Renal cortex interstitium (tissue), 11 donors: ENCODE results near the gene TMEFF2. TPM values are rescaled to one million over a fixed set of nuclear protein-coding genes. Genes with fewer than 3 reads are reported as not detected.

Experiments used
- DNase-seq, 11 donors: peaks; one replicate each; pipeline ENCODE4 v3.0.0-alpha.2; 2013; ENCODE audit warnings: low read depth in 9 of 11, low spot score in 4 of 11; ENCODE audit errors: extremely low read depth in 1 of 11
- polyA plus RNA-seq, 3 donors: library from polyadenylated mRNA; unstranded; fragments of 120-200 nt; gene quantifications; one replicate each; pipeline ENCODE4 v1.2.1, GENCODE V29; 2013; ENCODE audit not compliant: insufficient read length in 3 of 3

TMEFF2 gene
- polyA plus RNA-seq, 3 donors = 9.0 to 15.6 (median 10.9) TPM

DNA sequence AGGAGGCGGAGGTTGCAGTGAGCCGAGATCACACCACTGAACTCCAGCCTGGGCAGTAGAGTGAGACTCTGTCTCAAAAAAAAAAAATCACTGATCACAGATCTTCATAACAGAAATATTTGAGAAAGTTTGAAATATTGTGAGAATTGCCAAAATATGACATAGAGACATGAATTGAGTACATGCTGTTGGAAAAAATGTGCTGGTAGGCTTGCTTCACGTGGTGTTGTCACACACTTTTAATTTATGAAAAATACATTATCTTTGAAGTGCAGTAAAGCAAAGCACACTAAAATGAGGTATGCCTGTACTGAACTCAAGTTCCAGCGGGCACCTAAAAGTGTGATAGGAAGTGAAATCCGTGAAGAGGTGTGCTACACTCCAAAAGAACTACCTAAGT, 152.6 kb downstream of the TMEFF2 start:
- DNase-seq = no peak

DNA sequence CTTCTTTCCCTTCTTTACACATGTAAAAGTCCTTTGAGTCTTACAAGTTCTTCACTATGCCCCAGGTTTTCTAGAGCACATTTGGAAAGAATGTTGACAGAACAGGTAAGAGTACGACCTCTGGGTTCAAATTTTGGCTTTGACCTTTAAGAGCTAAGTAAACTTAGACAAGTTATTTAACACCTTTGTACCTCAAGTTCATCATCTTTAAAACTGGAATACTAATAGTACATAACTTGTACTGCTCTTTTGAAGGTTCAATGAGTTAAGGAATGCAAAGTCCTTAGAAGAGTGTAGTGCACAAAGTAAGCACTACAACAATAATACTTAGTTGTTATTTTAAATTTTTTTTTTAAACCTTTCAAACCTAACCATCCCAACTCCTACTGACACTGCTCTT, 156.6 kb downstream of the TMEFF2 start:
- DNase-seq = no peak

DNA sequence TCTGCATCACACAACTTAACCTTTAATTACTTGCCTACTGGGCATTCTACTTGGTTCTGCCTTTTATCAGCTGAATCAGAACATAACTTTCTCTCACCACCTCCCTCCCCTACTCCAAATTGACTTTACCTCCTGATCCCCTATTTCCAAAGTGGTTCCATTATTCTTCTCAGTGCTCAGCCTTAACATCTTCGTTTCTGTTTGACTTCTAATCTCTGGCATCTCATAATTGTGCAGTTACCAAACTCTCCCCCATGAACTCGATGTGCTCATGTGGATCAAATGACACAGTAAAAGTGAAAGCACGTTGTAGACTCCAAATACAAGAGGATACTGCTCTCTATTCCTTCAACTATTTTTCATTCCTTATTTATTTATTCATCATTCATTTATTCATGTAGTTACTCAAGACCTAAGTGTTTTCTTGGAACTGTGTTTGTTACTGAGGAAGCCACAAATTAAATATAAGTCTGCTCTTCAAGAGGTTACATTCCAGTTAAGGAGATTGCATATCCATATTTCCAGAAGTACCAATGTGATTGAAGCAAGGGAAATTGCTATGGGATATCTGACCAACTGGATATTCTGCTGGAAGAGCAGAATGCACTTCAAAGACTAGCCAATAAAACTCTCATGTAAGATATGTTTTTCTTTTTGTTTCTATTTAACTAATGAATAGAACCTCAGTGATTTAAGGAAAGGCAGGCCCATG, 158.8 kb downstream of the TMEFF2 start:
- DNase-seq = peak in 1 of 11 donors; percentile 14

DNA sequence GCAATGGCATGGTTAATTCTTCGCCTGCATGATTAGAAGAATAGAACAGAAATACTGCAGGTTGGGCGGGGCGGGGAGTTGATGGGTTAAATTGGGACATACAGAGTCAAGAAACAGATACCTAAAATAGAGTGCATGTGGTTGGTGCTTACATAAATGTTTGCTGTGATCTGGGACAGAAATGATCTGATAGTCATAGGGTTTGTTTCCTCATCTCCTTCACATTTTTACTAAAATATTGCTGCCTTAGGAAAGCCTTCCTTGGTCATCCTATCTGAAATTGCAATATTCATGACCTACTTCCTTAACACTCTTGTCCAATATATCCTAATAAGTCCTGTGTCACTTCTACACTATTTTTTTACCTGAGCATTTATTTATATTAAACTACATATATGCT, 163.9 kb downstream of the TMEFF2 start:
- DNase-seq = no peak

DNA sequence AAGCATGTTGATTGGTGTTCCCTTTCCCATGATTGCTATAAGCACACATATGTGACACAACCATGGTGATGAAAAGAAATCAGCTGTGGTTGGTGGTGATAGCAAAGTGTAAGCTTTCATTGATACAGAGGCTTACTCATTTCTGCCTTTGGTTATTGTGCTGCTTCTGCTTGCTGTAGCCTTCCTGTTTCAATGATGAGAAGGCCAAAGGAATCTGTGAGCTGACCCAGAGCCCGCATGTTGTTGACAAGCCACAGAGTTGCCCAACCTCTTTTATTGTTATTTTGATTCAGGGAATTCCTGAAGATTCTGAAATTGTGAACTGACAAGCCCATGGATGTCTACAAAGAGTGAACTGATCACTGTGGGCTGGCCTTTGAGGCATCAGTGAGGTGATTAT, 164.4 kb downstream of the TMEFF2 start:
- DNase-seq = no peak

DNA sequence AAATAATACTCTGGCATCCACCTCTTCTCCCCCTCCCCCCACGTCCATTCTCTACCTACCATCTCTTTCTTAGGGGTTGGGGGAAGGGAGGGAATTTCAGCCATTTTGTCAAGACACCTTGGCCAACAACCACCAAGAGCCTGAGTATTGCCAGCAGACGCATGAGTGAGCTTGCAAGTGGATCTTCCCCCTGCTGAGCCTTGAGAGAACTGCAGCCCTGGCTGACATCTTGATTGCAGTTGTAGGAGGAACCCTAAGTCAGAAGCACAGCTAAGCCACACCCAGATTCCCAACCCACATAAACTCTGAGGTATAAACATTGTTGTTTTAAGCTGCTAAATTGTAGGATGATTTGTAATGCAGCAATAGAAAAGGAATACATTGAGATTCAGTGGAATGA, 165.6 kb downstream of the TMEFF2 start:
- no peak for DNase-seq

DNA sequence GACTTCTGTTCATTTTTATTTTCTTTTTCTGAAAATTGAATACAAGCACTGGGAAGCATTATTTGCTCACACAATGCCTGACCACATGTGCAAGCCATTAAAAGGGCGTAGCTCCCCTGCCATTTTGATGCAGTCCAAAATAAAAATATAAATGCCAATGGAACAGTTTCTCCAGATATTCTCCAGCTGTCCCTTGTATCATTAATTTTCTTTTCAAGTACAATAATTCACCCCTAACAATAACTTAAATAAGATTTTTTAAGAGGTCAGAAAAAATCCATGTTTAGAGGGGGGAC, 168.0 kb downstream of the TMEFF2 start:
- no peak for DNase-seq

DNA sequence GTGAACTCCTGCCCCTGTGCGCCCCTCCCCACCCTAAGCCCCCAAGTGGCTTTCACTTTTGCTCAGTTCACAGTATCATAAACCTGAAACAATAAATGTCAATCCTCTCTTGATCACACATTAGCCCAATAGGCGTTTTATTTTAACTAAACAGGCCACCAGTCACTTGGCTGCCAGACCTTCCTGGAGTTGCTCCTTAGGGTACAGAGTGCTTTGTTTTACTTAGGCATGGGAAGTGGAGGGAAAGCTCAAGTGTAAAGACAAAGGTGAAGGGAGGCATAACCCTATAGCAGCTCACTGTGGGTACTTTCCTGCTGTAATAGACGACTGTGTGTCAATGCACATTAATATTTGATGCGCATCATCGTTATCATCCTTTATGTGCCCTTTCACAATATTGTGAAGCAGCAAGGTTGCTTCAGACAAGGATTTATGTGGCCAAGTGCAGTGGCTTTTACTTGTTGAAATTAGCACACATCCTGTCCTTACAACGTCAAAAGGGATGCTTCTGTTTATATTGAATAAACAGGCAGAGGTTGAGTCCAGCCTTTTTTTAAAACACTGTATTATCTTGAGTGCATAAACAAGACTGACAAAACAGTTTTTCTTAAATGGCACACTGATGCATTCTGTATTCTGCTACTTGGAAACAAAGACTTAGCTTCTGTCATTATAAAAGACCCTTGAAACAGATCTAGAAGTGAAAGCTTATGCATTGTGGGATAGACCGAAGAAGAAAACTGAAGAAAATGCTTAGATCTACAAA, 168.5 kb downstream of the TMEFF2 start:
- DNase-seq = no peak

DNA sequence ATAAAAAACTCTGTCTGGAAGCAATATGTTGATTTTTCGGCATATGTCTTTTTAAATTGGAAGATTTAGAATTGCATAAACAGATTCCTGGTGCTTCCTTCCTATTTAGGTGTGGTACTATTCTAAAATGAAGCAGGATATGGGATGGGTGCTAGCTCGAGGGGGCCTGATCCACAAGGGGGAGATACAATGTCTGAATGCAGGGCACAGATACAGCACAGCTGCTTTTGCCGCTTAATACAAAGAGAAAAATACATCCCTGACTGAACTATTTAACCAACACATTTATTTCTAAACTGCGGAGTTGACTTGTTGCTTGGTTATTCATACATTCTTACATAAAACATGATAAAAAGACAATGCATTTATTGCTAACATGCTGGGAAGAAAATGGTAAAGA, 169.1 kb downstream of the TMEFF2 start:
- no peak for DNase-seq

DNA sequence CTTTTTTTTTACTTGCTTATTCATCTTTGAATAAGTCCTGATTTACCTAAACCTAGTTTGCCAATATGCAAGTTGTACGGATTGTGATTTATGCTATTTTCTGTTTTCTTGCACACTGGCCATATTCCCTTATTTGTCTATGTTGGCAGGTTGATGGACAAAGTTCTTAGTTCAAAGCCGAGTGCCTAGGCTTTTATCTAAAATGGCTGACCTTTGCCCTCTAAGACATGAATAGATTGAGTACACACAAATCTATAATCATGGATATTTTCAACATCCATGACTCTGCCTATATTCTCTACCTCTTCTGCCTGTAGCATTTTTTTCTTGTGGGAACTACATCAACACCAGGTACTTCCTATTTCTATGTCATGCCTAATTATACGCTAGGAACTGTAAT, 171.7 kb downstream of the TMEFF2 start:
- DNase-seq = no peak

DNA sequence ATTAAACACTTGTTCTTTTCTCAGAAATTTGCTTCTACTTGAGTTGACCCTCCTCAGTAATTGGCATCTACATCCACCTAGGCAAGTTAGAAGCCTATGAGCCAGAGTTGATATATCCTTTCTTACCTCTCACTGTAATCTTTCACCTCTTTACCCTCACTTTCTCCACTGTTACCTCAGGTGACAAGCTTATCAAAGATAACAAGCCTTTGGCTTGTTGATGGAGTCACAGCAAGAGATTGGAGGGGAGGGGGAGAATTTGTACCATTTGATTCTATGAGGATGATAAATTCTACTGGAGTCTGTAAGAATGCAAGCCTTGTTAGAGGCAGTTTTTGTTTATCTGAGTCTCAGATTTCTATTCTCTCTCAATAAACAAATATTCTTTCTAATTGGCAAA, 176.9 kb downstream of the TMEFF2 start:
- DNase-seq = no peak

DNA sequence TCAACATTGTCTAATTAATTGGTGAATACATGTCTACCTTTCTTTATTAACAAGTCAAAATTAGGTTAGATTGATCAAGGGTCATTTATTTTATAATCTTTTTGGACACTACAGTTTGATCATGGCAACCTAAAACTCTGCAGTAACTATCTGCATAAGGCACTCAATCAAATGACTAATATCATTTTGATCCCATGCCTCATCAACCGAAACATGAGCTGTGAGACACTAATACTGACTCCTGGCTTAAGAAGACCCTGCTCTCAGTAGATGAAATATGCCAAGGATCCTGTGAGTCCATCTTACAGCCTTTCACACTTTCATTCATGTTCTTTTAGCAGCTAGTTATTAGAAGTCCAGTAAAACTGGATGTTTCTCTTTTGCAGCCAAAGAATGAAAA, 178.5 kb downstream of the TMEFF2 start:
- DNase-seq = no peak

DNA sequence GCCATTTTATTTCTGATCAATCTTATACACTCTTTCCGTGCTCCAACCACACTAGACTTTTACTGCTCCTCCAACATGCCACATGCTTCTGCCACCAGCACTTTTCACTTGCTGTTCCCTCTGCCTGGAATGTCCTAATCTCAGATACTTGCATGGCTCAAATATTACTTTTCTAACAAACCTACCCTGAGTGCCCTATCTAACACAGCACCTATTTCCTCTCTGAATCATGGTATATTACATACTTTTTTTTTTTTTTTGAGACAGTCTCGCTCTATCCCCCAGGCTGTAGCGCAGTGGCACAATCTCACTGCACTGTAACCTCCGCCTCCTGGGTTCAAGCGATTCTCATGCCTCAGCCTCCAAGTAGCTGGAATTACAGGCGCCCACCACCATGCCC, 181.5 kb downstream of the TMEFF2 start:
- no peak for DNase-seq

DNA sequence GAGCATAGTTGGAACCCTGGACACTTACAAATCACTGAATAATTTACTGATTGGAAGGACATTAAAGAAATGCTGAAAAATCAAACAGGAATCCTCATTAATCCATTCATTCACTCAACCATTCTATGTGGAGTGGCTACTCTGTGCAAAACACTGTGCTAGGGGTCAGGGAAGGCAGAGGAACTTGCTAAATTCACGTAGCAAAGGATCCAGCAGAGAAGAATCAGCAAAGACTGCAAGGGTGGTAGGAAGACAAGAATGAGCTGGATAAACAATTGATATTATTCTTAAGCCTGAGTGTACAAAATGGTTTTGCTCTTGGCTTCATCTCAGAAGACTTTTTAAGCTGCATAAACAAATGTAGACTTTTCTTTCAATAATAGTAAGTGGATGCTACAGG, 183.5 kb downstream of the TMEFF2 start:
- no peak for DNase-seq

DNA sequence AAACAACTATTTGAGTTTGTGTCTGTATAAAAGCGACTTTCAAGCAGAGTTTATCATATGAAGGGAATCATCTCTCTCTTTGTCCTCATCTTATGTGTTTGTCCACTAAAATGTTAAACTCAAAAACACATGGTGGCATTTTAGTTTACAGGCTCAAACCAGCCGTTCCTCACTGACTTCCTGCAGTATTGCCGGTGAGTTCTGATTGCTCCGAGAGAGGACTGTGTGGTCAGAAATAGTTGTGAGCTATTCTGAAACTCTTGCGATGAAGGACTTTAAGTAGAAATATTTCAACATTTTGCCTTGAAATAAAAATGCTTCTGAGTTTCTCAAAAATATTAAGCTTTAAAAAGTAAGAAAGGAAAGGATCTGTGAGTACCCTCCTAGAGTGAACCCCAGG, 184.7 kb downstream of the TMEFF2 start:
- DNase-seq = no peak

DNA sequence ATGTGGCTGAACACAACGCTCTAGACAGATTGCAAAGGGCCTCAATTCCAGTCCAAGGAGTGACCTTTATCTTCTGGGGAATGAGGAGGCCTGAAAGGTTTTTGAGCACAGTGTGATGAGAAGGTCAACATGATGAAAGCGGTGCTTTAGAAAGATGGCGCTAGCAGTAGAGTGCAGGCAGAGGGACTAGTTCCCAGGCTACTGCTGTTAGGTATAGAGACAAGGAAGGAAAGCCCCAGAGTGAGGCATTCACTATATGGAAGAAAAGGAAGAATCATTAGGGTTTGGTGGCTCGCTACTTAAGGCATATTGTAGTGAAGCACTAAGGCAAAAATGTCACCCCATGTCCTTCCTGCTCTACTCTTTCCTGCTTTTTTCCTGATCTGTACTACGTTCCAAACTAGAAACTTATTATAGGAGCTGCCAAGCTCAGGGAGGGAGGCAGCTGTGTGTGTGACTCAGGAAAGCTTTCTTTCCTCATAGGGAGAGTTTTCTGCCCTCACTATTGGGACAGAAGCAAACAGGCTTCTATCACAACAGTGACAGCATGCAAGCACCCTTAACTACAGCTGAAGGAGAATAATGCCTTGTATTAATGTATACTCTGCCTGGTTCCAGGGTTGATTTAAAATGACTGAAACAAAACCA, 187.0 kb downstream of the TMEFF2 start:
- DNase-seq = no peak

DNA sequence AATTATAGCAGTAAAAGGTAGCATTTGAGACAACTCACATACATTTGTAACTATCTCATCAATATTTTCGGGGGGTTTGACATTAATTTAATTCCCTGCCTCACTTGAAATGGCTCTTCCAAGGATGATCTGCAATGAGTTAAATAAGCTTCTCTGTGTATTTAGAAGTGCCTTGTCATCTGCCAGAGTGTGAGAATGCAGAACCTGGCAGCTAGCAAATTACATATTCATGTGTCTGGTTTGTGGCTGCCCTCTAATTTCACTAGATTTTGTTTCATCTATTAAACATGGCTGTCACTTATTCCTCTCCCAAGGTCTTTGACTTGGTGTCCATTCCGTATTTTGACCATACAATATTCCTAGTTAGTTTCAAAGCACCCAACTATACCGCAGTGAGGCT, 189.5 kb downstream of the TMEFF2 start:
- DNase-seq = no peak

DNA sequence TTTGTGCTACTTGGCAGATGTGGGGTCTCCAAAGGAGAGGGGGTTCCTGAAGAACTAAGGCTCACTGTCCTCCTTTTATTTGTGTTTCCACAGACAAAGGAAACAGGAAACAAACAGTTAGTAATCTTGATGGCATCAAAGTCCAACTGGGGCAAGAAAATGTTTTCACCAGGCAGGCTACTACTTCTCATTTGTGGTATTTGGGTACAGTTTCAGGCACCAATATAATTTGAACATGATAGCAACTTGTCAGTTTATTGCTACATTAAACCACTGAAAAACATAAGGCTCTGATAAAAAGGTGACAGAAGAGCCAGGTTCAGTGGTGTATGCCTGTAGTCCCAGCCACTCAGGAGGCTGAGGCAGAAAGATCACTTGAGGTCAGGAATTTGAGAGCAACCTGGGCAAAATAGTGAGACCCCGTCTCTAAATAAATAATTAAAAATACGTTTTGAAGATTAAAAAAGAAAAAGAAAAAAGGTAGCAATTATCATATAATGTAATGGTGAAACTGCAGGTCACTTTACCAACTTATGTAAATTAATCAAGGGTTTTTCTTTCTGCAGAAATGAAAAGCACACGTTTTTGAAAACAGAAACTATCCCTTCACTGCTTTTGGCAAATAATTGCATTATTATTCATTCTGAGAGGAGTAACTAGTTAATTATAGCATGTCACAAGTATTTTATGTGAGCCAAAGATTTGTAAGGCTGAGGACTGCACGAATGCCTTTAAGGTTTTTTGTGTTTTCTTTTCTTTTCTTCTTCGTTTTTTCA, 190.4 kb downstream of the TMEFF2 start:
- DNase-seq = no peak

DNA sequence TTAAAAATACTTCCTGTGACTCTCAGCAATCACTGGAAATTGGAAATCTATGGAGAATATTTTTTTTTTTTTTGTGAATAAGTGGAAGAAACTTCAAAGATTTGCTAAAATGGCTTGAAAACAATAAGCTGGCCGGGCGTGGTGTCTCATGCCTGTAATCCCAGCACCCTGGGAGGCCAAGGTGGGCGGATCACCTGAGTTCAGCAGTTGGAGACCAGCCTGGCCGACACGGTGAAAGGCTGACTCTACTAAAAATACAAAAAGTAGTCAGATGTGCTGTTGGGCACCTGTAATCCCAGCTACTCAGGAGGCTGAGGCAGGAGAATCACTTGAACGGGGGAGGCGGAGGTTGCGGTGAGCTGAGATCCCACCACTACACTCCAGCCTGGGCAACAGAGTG, 192.3 kb downstream of the TMEFF2 start:
- DNase-seq = no peak
